HG02970 (cell line): ENCODE data around the gene FBP1.
"Not testable (repeated sequence)": the region's sequence is repeated elsewhere in the genome, so short reads cannot be mapped to it uniquely, and the experiment has no call there.

ENCODE experiments used
- ATAC-seq: cut with Tn5 transposase; IDR thresholded peaks from one replicate; pipeline ENCODE4 v1.9.1; 2021; ENCODE audit warnings: mild to moderate bottlenecking, moderate library complexity, moderate number of reproducible peaks; ENCODE audit not compliant: unreplicated experiment, low FRiP score

FBP1 gene

GRCh38 chr9:94623253-94623652 is 16.1 kb downstream of the FBP1 start:
- no peak for ATAC-seq

DNA sequence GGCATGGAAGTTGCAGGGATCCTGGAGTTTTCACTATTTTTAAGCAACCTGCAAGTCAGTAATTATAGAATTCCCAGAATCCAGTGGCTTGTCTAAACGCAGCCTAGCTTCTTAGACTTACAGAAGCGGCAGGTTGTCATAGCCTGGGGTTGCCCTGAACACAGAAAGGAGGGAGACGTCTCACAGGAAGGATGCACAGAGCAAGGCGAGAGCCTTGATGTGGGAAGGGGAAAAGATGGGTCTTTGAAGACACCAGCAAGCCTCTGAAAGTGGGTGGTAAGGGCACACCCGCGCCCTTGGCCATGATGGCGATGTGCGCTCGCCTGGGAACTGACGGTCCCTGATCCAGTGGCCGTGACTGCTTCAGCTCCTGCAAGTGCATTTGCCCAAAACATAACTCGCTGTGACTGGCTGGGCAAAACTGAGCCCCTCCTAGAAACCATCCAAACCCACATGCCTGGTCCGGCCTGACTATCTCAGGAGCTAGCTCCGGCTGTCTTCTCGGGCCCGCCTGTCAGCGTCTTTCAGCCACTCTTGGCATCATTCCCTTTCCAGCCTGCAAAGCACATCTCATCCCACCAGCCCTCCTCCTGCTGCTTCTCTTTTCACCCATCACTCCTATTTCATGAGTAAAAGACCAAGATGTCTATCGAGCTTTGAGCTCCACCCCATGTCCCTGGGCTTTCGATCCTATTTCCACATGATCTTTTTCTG is 17.1 kb downstream of the FBP1 start:
- no peak for ATAC-seq

DNA sequence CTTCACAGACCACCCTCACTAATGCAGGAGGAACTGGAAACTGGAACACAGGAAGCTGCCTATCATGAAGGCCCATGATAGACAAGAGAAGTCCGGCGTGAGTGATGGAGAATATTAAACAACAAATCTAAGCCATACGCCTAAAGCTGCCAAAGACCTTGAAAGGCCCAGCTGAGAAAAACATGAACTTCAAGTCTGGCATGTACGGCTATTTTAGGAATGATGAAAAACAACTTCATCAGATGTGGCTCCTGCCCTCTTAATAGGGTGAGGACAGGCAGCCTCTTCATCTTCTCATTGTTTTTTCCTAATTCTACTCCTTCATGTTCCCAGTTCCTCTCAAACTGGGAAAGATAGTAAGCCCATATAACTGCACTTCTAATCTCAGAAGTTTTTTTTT is 20.3 kb downstream of the FBP1 start:
- ATAC-seq = no peak

- ATAC-seq = no peak
Measured at GRCh38 chr9:94613003-94613402, 26.3 kb downstream of the FBP1 start.

- no peak for ATAC-seq
Measured at GRCh38 chr9:94612071-94612470, 27.2 kb downstream of the FBP1 start.

GRCh38 chr9:94611638-94612068 is 27.7 kb downstream of the FBP1 start:
- no peak for ATAC-seq

DNA sequence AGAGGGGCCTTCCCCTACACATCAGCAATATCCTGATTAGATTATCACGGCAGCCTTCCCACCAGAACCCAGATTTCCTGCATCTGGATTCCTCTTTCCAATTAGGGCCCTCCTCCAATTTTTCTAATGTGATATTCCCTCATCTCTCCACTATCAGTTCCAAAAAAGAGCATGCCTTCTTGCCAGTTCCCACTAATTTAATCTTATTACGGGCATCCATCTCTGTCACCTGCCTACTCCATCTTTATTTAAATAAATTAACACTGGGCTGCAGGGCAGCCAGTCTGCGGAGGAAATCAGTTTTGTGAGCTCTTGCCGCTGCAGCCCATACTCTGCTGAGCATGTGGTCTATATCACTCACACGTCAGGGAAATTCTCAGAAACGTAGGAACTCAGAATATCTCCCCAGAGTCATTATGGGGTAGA is 29.1 kb downstream of the FBP1 start:
- no peak for ATAC-seq

- no peak for ATAC-seq
Measured at GRCh38 chr9:94607423-94607691, 32.0 kb downstream of the FBP1 start.

DNA sequence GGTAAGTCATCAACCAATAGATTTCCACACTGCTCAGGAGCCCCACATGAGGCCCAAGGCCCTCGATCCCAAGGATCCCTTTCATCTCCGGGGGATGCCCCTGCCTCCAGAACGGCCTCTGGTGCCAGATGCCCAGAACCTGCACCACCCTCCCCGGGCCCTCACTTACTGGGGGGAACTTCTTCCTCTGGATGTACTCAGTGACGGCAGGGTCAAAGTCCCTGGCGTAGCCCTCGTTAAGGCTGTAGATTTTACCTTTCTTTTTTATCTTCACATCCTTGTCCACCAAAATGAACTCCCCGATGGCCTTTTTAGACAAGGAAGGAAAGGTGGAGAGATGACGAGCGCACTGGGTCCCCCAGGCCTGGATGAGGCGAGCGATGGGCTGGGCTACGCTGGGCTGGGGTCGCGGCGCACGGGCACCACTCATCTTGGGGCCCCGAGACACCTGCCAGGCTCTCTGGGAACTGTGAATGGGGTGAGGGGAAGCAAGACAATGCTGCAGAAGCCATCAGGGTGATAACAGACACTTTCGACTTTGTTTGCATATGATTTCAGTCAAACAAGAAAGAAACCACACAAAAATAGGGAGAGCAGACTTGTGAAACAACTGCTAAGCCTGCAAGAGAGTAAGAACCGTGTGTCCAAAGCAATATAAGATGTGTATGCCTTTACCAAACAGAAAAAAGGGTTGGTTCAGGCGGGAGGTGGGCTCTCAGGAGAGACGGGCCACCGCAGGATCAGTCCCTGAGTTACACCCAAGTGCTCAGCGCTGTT is 32.5 kb downstream of the FBP1 start:
- no peak for ATAC-seq

GRCh38 chr9:94603259-94604160 is 35.8 kb downstream of the FBP1 start:
- no peak for ATAC-seq

DNA sequence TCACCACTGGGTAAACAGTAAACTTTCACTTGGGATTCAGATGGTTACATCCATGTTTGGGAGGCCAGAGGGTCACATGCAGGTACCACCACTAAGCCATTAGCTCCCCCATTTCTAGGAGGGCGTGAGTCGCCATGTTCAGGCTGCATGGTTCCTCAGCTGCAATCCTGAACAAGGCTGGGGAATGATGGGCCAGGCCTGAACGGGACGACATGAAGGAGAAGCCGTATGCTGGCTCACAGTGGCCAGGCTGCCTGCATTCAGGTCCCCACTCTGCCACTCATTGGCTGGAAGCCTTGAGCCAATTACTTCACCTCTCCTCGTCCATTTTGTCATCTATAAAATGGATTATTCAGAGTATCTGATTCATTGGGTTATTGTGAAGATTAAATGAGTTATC is 36.7 kb downstream of the FBP1 start:
- ATAC-seq = no peak

DNA sequence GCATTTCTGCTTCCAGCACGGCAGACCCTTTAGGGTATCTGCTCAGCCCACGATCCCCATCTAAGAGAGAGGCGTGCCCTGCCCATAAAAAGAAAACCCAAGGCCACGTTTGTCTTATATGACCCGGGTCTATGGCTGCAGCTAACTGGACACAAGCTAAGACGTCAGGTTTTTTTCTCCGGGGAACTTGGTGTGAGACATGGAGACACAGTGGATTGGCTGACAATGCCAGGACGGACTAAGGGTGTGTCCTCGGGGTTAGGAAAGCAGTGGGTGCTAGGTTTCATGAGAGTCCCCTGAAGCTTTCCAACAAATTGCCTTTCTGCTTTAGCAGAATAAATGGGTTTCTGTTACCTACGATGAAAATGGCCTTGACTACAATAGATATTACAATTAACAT is 38.6 kb downstream of the FBP1 start:
- ATAC-seq = no peak

DNA sequence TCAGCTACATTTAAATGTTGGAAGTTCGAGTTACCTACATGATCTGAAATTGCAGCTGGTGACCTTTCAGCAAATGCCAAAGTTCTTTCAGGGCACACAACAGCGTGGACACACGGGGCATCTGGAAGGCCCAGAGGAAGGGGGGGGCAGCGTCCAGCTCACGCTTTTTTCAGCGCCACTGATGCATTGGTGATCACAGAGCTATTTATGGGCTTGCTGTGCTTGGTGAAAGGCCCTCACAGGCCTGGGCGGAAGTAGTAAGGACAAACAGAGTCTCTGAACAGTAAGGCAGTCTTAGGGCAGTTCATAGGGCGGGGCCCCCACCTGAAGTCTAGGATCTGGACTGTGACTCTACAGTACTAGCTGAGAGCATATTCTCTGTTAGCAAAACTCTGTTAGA is 39.1 kb downstream of the FBP1 start:
- ATAC-seq = no peak

DNA sequence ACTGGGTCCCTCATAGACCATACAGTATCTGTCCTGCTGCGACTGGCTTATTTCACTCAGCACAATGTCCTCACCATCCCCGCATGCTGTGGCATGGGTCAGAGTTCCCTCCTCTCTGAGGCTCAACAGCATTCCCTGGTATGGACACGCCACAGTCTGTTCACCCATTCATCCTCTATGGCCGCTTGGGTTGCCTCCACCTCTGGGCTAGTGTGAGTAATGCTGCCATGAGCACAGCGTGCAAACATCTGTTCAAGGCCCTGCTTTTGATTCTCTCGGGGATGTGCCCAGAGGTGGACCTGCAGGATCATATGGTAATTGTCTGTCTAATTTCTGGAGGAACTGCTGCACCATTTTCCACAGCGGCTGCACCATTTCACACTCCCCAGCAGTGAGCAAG is 40.2 kb downstream of the FBP1 start:
- ATAC-seq = no peak

GRCh38 chr9:94593459-94594345 is 45.6 kb downstream of the FBP1 start, which contains the start of gene FBP2:
Gene FBP2 (minus strand): TSS chr9:94593824. CDS start chr9:94593726, 98 bp downstream.
- no peak for ATAC-seq

GRCh38 chr9:94592683-94593082 is 46.6 kb downstream of the FBP1 start:
- not testable (repeated sequence) for ATAC-seq

DNA sequence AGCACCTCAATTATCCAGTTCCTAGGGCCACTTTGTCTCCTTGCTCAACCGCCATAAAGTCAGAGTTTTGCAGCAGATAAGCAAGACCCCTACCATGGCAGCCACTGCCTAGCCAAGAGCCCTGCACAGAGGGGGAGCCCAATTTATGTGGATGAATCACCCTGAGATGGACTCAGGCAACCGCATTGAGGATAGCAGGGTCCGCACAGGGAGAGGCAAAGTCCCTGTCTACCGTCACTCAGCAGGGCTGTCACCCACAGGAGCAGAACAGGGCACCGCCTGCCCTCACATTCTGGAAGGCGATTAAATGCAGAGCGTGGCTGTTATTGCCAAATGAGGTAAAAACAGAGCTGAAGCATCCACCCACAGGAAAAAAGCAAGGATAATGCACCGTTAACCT is 47.4 kb downstream of the FBP1 start:
- no peak for ATAC-seq

GRCh38 chr9:94591046-94591545 is 48.2 kb downstream of the FBP1 start:
- ATAC-seq = not testable (repeated sequence)

- no peak for ATAC-seq
Measured at GRCh38 chr9:94588681-94589080, 50.6 kb downstream of the FBP1 start.

- ATAC-seq = no peak
Measured at GRCh38 chr9:94586814-94587213, 52.5 kb downstream of the FBP1 start.
